A673 (cell line): ENCODE data around the gene IGF1R.

Experiments
- CTCF ChIP-seq: fragments of 300-800, 200-600 bp; sonication (generic); conservative IDR thresholded peaks from 2 replicates; pipeline ENCODE4 v1.5.1; 2017; ENCODE audit warnings: low read depth, mild to moderate bottlenecking, antibody characterized with exemption, low read length, moderate library complexity, mixed read lengths
- EZH2 ChIP-seq: fragments of 200-600 bp; sonication (generic); IDR thresholded peaks from 2 replicates; pipeline ENCODE4 v1.6.1; 2017; ENCODE audit warnings: borderline replicate concordance, low read depth, mild to moderate bottlenecking, mixed read lengths, antibody characterized with exemption, low read length; ENCODE audit not compliant: poor library complexity, severe bottlenecking

DNA sequence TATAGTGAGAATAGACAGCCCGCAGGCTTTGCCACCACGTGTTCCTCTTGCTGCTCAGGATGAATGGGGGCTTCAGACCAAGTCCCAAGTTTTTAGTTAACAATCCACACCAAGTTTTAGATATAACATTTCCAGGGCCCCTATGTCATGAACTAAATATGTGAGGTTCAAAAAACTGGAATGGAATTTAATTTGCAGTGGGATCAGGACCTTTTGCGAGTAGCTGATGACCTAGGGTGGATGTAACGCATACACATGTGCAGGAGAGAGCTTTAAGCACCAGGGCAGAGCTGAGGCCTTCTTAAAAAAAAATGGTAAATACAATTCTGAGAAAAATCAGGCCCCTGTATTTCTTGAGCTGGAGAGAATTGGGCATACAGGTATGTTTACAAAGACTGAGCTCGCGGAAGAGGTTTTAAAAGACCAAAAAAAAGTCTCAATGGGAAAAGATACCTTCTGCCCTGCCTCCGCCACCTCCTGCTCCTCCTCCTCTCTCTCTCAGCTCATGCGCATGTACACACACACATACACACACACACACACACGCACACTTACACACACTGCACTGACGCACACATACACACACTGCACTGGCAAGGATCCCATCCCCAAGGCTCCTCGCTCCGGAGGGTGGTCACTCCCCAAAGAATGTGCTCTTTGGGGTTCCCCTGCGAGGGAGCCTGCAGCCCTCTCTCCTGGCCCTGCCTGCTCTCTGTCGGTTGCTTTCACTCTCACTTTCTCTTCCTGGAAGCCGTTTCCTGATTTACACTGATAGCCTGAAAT is 48.2 kb upstream of the IGF1R start:
- TF ChIP-seq CTCF: no peak
- TF ChIP-seq EZH2: no peak
